Mesendoderm (in vitro differentiated cells): ENCODE results near the gene NHEJ1.

Experiments used
- DNase-seq: peaks from one replicate; pipeline ENCODE4 v3.0.0; 2013
- H2AK5ac ChIP-seq: 2 replicates; pipeline ENCODE4 v1.6.1; 2013; ENCODE audit warnings: low read length, inconsistent platforms
- H2BK120ac ChIP-seq: 2 replicates; pipeline ENCODE4 v1.6.1; 2013; ENCODE audit warnings: low read depth, mild to moderate bottlenecking, low read length, moderate library complexity, mixed read lengths
- H2BK15ac ChIP-seq: replicated peaks from 2 replicates; pipeline ENCODE4 v1.6.1; 2013; ENCODE audit warnings: low read depth, mild to moderate bottlenecking, moderate library complexity
- H2BK5ac ChIP-seq: 2 replicates; pipeline ENCODE4 v1.6.1; 2013; ENCODE audit warnings: low read length, inconsistent platforms
- H3K18ac ChIP-seq: 2 replicates; pipeline ENCODE4 v1.6.1; 2013; ENCODE audit warnings: mild to moderate bottlenecking, low read length, mixed read lengths
- H3K23ac ChIP-seq: one replicate; pipeline ENCODE4 v1.6.1; 2013; ENCODE audit warnings: low read length
- H3K27ac ChIP-seq: 2 replicates; pipeline ENCODE4 v1.5.1; 2013; ENCODE audit warnings: low read depth, mild to moderate bottlenecking, inconsistent platforms, low read length, moderate library complexity
- H3K27me3 ChIP-seq: 2 replicates; pipeline ENCODE4 v1.6.1; 2013; ENCODE audit warnings: low read length, control low read depth, mild to moderate bottlenecking, inconsistent platforms; ENCODE audit not compliant: insufficient read depth, poor library complexity
- H3K36me3 ChIP-seq: 2 replicates; pipeline ENCODE4 v1.6.1; 2013; ENCODE audit warnings: low read length, inconsistent platforms; ENCODE audit not compliant: control insufficient read depth, insufficient read depth
- H3K4ac ChIP-seq: one replicate; pipeline ENCODE4 v1.6.1; 2013; ENCODE audit warnings: low read depth, mild to moderate bottlenecking, low read length, moderate library complexity
- H3K4me1 ChIP-seq: 2 replicates; pipeline ENCODE4 v1.6.1; 2013; ENCODE audit warnings: low read depth, low read length, inconsistent platforms; ENCODE audit not compliant: control insufficient read depth
- H3K4me2 ChIP-seq: 2 replicates; pipeline ENCODE4 v1.6.1; 2013; ENCODE audit warnings: low read length
- H3K4me3 ChIP-seq: 2 replicates; pipeline ENCODE4 v1.5.1; 2013; ENCODE audit warnings: mild to moderate bottlenecking, low read length
- H3K56ac ChIP-seq: one replicate; pipeline ENCODE4 v1.6.1; 2013; ENCODE audit warnings: low read length
- H3K79me1 ChIP-seq: 2 replicates; pipeline ENCODE4 v1.6.1; 2013; ENCODE audit warnings: low read length, inconsistent platforms
- H3K79me2 ChIP-seq: 2 replicates; pipeline ENCODE4 v1.6.1; 2013; ENCODE audit warnings: mild to moderate bottlenecking, low read length; ENCODE audit not compliant: control insufficient read depth, insufficient read depth
- H3K9ac ChIP-seq: 2 replicates; pipeline ENCODE4 v1.6.1; 2013; ENCODE audit warnings: low read length, inconsistent platforms
- H4K5ac ChIP-seq: one replicate; pipeline ENCODE4 v1.6.1; 2013; ENCODE audit warnings: low read length
- H4K8ac ChIP-seq: one replicate; pipeline ENCODE4 v1.6.1; 2013; ENCODE audit warnings: low read depth, mild to moderate bottlenecking, control low read depth, low read length, moderate library complexity
- WGBS: extraction: QIAGEN DNeasy Blood & Tissue Kit; methylation state at CpG from one replicate; pipeline ENCODE4 v1.1.7; 2013; ENCODE audit warnings: low lambda C conversion rate, missing lambda C conversion rate; ENCODE audit not compliant: insufficient coverage; ENCODE audit errors: extremely low coverage; 5-methylcytosine and 5-hydroxymethylcytosine counted together

The NHEJ1 gene

GRCh38 chr2:219090436-219091299 lies 69.9 kb downstream of the NHEJ1 start:
- no peak overlapping the region for H3K56ac ChIP-seq
- no peak overlapping the region for H4K8ac ChIP-seq
- no peaks in the 10 kb centered on the region for H3K79me1 ChIP-seq
- no peak overlapping the region for H3K27ac ChIP-seq
- H3K36me3 ChIP-seq: no peaks in the 10 kb centered on the region
- H3K79me2 ChIP-seq: no peaks in the 10 kb centered on the region
- H3K4me3 ChIP-seq: no peak overlapping the region
- H2AK5ac ChIP-seq: no peak overlapping the region
- no peaks in the 10 kb centered on the region for H3K4me1 ChIP-seq
- H2BK5ac ChIP-seq: no peak overlapping the region
- no peak overlapping the region for H3K23ac ChIP-seq
- no peak overlapping the region for H3K4ac ChIP-seq
- no peak overlapping the region for H2BK120ac ChIP-seq
- H3K9ac ChIP-seq: no peak overlapping the region
- WGBS: no CpG with 5 or more reads among the region's 4 CpGs
- no peak overlapping the region for H2BK15ac ChIP-seq
- no peak overlapping the region for H3K4me2 ChIP-seq
- H3K18ac ChIP-seq: no peak overlapping the region
- H3K27me3 ChIP-seq: no peaks in the 10 kb centered on the region
- H4K5ac ChIP-seq: no peak overlapping the region
- DNase-seq: no peak

- Histone ChIP-seq H3K9ac (no peak overlapping the region), H3K36me3 (no peaks in the 10 kb centered on the region)
- no CpG with 5 or more reads among the region's 4 CpGs for WGBS
Measured at GRCh38 chr2:219089330-219089729, 71.3 kb downstream of the NHEJ1 start.

GRCh38 chr2:219087848-219088247 lies 72.8 kb downstream of the NHEJ1 start:
- Histone ChIP-seq H4K5ac (no peak overlapping the region), H3K18ac (no peak overlapping the region), H3K4me3 (no peak overlapping the region), H3K4ac (no peak overlapping the region), H3K4me2 (no peak overlapping the region), H2AK5ac (no peak overlapping the region), H3K27me3 (no peaks in the 10 kb centered on the region), H3K56ac (no peak overlapping the region), H4K8ac (no peak overlapping the region), H3K36me3 (no peaks in the 10 kb centered on the region), H3K9ac (no peak overlapping the region), H3K79me1 (no peaks in the 10 kb centered on the region), H3K23ac (no peak overlapping the region), H2BK120ac (no peak overlapping the region), H3K27ac (no peak overlapping the region), H2BK5ac (no peak overlapping the region), H3K4me1 (no peaks in the 10 kb centered on the region), H3K79me2 (no peaks in the 10 kb centered on the region), H2BK15ac (no peak overlapping the region)
- no peak for DNase-seq
- no CpG with 5 or more reads among the region's 1 CpG for WGBS

More at GRCh38 chr2:219089330-219089729, 71.3 kb downstream of the NHEJ1 start:
- no peak overlapping the region for H3K18ac ChIP-seq
- H3K79me1 ChIP-seq: no peaks in the 10 kb centered on the region
- H3K27ac ChIP-seq: no peak overlapping the region
- no peak overlapping the region for H3K4me2 ChIP-seq
- H2AK5ac ChIP-seq: no peak overlapping the region
- H2BK15ac ChIP-seq: no peak overlapping the region
- no peak overlapping the region for H2BK5ac ChIP-seq
- DNase-seq: no peak
- H3K56ac ChIP-seq: no peak overlapping the region
- H3K4me1 ChIP-seq: no peaks in the 10 kb centered on the region
- H2BK120ac ChIP-seq: no peak overlapping the region
- H3K4me3 ChIP-seq: no peak overlapping the region
- no peak overlapping the region for H3K23ac ChIP-seq
- no peaks in the 10 kb centered on the region for H3K27me3 ChIP-seq
- H3K79me2 ChIP-seq: no peaks in the 10 kb centered on the region
- H4K8ac ChIP-seq: no peak overlapping the region
- H3K4ac ChIP-seq: no peak overlapping the region
- H4K5ac ChIP-seq: no peak overlapping the region

GRCh38 chr2:219087361-219087760 lies 73.3 kb downstream of the NHEJ1 start:
- Histone ChIP-seq H4K5ac (no peak overlapping the region), H3K56ac (no peak overlapping the region), H3K36me3 (no peaks in the 10 kb centered on the region), H2BK5ac (no peak overlapping the region), H3K4me2 (no peak overlapping the region), H3K27ac (no peak overlapping the region), H3K4ac (no peak overlapping the region), H3K4me3 (no peak overlapping the region), H3K4me1 (no peaks in the 10 kb centered on the region), H2BK120ac (no peak overlapping the region), H3K79me1 (no peaks in the 10 kb centered on the region), H2AK5ac (no peak overlapping the region), H2BK15ac (no peak overlapping the region), H4K8ac (no peak overlapping the region), H3K79me2 (no peaks in the 10 kb centered on the region), H3K18ac (no peak overlapping the region), H3K9ac (no peak overlapping the region), H3K23ac (no peak overlapping the region), H3K27me3 (no peaks in the 10 kb centered on the region)
- DNase-seq: no peak
- WGBS: no CpG with 5 or more reads among the region's 5 CpGs

- no peak overlapping the region for H3K4ac ChIP-seq
- H3K9ac ChIP-seq: no peak overlapping the region
- H3K4me2 ChIP-seq: no peak overlapping the region
- H3K36me3 ChIP-seq: no peaks in the 10 kb centered on the region
- no peak overlapping the region for H3K23ac ChIP-seq
- H4K8ac ChIP-seq: no peak overlapping the region
- no peak for DNase-seq
- no peak overlapping the region for H3K18ac ChIP-seq
- no peak overlapping the region for H3K4me3 ChIP-seq
- H2BK5ac ChIP-seq: no peak overlapping the region
- no peaks in the 10 kb centered on the region for H3K79me1 ChIP-seq
- no peaks in the 10 kb centered on the region for H3K79me2 ChIP-seq
- no peak overlapping the region for H2BK120ac ChIP-seq
- H2BK15ac ChIP-seq: no peak overlapping the region
- H3K27ac ChIP-seq: no peak overlapping the region
- H4K5ac ChIP-seq: no peak overlapping the region
- no peak overlapping the region for H2AK5ac ChIP-seq
- H3K27me3 ChIP-seq: no peaks in the 10 kb centered on the region
- no peak overlapping the region for H3K56ac ChIP-seq
- no peaks in the 10 kb centered on the region for H3K4me1 ChIP-seq
Measured at GRCh38 chr2:219086196-219086595, 74.4 kb downstream of the NHEJ1 start.

- no peak overlapping the region for H3K9ac ChIP-seq
- H3K79me2 ChIP-seq: no peaks in the 10 kb centered on the region
- H3K4ac ChIP-seq: no peak overlapping the region
- no peak overlapping the region for H3K23ac ChIP-seq
- no peak overlapping the region for H4K5ac ChIP-seq
- no peak overlapping the region for H3K27ac ChIP-seq
- H3K36me3 ChIP-seq: no peaks in the 10 kb centered on the region
- H3K79me1 ChIP-seq: no peaks in the 10 kb centered on the region
- H2BK120ac ChIP-seq: no peak overlapping the region
- no peaks in the 10 kb centered on the region for H3K27me3 ChIP-seq
- H3K4me1 ChIP-seq: peaks cover 2% of the 10 kb centered on the region
- no peak overlapping the region for H3K56ac ChIP-seq
- H4K8ac ChIP-seq: no peak overlapping the region
- no peak overlapping the region for H2BK15ac ChIP-seq
- H3K4me3 ChIP-seq: no peak overlapping the region
- DNase-seq: no peak
- H3K4me2 ChIP-seq: no peak overlapping the region
- H2AK5ac ChIP-seq: no peak overlapping the region
- no peak overlapping the region for H2BK5ac ChIP-seq
- no peak overlapping the region for H3K18ac ChIP-seq
Measured at GRCh38 chr2:219084791-219085190, 75.8 kb downstream of the NHEJ1 start.
